Middle frontal gyrus (tissue), 1 donor: ENCODE results near the gene KCNA4.
"Not testable (repeated sequence)": the region's sequence is repeated elsewhere in the genome, so short reads cannot be mapped to it uniquely, and the experiment has no call there.

Experiments used
- DNase-seq: peaks from one replicate; pipeline ENCODE4 v3.0.0-alpha.2; 2015; ENCODE audit warnings: low spot score; ENCODE audit errors: extremely low spot score

Gene KCNA4

DNA sequence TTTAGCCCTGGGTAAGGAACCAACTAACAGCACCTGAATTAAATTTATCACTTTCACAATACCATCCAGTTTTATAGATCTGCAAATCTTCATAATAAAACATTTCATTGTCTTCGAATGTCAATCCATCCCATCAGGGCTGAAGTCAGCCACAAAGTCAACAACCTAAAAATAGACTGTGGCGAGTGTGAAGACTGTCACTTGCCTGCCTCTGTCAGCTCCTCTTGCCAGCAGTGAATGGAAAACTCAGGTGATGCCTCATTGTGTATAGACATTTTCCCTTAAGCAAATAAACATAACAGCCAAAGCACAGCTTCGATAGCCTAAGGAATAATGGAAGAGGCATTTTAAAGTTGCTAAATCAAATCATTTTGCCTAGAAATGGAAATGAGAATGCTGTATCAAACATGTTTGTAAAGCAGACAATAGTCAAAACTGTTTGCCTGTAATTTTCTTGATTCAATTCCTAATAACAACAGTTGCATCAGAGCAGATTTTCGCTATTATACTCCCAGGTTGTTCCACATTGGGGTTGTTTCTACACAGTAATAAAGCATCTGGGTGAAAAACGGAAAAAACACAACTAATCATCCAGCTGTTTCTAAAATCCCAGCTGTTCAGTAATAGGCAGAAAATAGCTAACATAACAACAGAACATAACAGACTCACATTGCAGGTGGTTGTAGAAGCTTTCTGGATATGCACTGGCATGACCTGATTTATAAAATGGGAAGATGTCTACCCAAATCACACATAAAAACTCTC is 15.7 kb downstream of the KCNA4 start:
- DNase-seq: no peak

DNA sequence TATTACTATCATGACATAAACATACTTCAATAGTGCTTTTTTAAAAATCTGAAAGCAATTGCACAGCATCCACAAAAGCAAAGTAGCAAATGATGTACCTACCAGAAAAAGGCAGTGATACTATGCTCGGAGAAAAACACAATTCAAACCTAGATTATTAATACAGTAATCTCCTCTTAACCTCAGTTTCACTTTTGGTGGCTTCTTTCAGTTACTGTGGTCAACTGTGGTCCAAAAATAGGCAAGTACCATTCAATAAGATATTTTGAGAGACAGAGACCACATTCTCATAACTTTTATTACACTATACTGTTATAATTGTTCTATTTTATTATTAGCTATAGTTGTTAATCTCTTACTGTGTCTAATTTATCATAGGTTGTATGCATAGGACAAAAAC is 20.8 kb downstream of the KCNA4 start:
- no peak for DNase-seq

DNA sequence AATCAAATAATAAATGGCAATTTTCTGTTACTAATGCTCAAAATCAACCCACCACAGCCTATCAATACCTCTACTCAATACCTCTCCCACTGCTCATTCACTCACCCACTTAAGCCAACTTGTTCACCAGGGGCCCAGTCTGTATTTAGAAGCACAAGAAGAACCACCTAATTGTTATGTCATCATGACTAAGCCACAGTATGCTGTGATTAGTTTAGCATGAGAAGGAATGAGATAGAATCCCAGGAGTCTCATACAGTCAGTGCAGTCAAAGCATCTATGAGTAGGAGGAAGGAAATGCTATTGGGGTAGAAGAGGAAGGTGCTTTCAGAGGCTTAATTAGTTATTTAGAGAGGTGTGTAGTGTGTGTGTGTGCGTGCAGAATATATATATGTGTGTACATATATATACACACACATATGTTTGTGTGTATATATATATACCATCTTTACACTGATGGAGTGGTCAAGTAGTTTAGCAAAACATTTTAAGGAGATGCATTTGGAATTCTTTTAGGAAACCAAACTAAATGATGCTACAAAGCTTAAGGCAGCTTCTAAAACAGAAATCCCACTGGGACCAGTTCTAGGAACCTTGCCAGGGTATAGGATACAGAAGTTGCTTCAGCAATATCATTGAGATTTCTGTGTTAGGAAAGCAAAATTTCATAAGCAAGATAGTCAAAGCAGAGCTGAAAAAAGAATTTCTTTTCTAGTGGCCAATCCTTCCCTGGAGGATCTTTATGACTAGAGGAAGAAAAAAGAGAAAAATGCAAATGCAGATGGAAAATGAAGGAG is 27.5 kb downstream of the KCNA4 start:
- DNase-seq: no peak

DNA sequence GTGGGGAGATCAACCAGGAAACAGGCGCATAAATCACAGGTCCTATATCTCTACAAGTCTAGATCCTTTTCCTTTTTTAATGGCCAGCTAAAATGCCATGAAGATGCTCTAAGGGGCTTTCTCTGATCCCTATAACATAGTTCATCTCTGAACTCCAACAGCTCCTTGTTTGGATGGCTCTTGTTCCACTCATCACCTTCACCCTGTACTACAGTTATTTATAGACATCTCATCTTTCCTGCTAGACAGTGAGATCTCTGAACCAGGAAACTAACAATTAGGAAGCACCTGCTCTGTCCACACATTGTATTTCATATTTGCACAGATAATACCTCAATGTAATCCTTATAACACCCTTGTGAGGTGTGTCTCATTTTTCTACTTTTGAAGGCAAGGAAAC is 31.6 kb downstream of the KCNA4 start:
- DNase-seq: no peak

DNA sequence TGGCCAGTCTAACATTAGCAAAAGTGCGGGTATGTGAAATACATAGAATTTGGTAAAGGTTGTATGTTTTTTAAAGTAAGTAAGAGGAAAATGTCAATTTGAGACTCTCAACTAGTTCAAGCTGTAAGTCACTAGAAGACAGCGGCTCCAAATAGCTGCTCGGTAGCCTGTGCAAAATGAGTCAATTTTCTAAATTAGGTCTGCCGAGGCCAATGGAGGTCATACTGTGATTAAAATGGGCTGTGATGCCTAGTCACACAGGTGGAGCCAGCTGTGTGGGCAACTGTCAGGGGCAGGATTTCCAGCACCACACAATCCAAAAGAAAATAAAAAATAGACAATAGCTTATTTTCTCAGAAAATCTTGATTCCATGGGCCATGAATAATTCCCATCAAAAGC is 32.3 kb downstream of the KCNA4 start:
- no peak for DNase-seq

DNA sequence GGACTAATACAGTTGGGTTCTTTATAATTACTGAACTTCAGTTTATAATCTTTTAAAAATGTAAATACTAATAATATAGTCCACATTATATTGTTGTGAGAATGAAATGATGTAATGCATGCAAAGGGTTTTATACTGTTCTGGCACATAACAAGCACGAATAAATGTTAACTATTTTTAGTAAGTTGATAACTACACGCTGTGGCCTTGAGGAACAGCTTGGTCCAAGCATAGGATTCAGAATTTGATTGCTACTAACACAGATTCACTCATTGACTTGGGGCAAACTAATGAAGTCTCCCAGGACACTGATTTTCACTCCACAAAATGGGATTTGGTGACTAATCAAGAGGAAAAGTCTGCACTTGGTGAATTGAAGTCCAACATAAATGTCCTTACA is 38.3 kb downstream of the KCNA4 start:
- DNase-seq: no peak

DNA sequence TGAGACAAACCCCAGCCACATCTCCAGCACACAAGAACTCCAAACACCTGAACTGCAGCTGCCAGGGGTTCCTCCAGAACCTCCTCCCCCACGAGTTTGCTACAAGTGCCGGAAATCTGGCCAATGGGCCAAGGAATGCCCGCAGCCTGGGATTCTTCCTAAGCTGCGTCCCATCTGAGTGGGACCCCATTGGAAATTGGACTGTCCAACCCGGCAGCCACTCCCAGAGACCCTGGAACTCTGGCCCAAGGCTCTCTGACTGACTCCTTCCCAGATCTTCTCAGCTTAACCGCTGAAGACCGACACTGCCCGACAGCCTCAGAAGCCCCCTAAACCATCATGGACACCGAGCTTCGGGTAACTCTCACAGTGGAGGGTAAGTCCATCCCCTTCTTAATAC is 41.2 kb downstream of the KCNA4 start:
- not testable (repeated sequence) for DNase-seq

DNA sequence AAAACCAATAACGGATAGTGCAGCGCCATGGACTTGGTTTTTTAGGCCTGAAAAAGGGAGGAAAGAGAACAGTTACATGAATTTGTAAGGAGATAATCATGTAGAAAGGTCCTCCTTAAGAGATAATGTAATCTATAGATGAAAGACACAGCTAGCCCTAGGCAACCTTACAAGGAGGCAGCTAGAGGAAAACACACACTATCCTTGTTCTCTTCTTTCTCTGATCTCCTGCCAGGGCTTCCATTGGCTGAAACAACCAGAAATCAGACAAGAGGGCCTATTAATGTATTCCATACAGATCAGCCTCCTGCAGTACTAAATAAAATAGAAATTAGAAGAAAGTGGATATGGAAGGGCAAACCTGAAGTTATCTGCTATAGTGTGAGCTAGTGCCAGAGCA is 53.0 kb downstream of the KCNA4 start:
- DNase-seq: no peak

DNA sequence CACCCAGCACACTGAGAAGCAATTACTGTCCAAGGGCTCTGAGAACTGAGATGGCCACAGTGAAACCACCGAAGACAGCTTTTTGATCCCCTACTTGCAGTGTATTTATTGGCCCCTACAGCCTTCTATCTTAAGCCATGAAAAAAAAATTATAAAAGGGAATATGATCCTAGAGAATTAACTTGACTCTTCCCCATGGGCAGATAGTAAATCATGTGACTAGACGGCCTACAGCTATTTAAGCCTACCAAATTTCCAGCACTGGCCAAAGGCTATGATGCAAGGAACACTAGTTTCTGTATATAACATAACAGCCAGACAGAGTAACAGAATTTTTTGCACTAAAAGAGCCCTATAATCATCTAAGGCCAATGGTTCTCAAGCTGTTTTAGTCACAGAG is 53.8 kb downstream of the KCNA4 start:
- DNase-seq: no peak

DNA sequence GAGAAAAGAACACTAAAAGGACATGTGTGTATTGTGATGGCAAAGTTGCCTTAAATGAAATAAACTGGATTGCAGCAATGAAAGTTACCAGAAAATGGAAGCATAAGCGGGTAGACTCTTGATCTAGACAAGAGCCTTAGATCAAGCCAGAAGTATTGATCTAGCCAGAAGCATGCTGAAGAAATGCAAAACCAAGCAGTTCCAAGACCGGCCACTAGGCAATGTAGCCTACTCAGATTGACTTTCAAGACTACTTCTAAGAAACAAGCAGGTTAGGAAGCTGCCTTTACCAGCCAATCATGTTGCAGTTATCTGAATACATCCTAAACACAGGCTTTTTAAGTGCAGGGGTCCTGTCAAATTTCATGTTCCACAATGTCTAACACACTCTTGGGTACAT is 54.6 kb downstream of the KCNA4 start:
- DNase-seq: no peak
